ENCODE results near the gene TMEM132D.

GRCh38 chr12:129704232-129704830 lies 199.5 kb downstream of the TMEM132D start:
- TF ChIP-seq CTCF (conservative IDR thresholded peaks at IDR 0.05; ENCODE audit: low read depth, low read length) (no peak), POLR2A (IDR thresholded peaks at IDR 0.05; ENCODE audit: low read depth, low read length) (no peak), MXI1 (IDR thresholded peaks at IDR 0.05; ENCODE audit: borderline replicate concordance, low read depth, low read length) (no peak), SMC3 (IDR thresholded peaks at IDR 0.05; ENCODE audit: low read depth, low read length) (no peak), RAD21 (IDR thresholded peaks at IDR 0.05; ENCODE audit: low read length) (no peak), USF2 (IDR thresholded peaks at IDR 0.05; ENCODE audit: low read depth, low read length) (no peak), MAFK (IDR thresholded peaks at IDR 0.05; ENCODE audit: low read depth, low read length) (no peak), MAZ (IDR thresholded peaks at IDR 0.05; ENCODE audit: borderline replicate concordance, low read depth, low read length) (no peak), CEBPB (IDR thresholded peaks at IDR 0.05; ENCODE audit: low read depth, low read length) (no peak)
